ENCODE results near the gene MB.
A peak's percentile ranks its signal among the peaks of the same experiment; 100 is the strongest.

The MB gene

DNA sequence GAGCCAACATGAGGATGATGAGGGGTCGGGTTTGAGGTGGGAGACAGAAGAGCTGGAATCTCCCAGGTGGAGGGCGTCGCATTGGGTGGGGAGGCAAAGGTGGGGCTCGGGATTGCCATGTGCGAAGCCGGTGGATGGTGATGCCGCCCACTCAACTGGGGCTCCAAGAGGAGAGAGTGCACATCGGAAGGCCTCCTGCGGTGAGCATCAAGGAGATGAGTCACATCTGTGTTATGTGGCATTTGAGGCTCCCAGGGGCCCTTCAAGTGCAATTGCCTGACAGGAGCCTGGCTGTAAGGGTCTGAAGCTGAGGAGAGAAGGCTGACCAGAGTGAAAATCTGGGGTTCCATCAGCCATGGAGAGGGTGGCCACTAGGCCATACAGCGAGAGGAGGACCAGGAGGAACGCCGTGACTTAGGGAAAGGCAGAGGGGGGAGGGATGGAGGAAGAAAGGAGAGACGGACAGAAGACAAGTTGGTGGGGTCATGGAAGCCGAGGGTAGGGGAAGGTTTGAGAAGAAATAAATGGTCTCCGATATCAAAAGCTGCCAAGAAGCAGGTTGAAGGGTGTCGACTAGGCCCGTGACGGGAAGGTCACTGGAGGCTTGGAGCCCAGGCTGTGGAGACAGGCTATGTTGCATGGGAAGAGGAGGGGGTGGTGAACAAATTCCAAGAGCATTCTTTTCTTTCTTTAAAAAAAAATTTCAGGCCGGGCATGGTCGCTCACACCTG, 55.2 kb downstream of the MB start (continued):
- TF ChIP-seq, protein P1, sequence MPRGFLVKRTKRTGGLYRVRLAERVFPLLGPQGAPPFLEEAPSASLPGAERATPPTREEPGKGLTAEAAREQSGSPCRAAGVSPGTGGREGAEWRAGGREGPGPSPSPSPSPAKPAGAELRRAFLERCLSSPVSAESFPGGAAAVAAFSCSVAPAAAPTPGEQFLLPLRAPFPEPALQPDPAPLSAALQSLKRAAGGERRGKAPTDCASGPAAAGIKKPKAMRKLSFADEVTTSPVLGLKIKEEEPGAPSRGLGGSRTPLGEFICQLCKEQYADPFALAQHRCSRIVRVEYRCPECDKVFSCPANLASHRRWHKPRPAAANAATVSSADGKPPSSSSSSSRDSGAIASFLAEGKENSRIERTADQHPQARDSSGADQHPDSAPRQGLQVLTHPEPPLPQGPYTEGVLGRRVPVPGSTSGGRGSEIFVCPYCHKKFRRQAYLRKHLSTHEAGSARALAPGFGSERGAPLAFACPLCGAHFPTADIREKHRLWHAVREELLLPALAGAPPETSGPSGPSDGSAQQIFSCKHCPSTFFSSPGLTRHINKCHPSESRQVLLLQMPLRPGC (tag by site-specific recombination; IDR thresholded peaks at IDR 0.05), result peak; percentile 83
- TF ChIP-seq ZNF2 (tag by site-specific recombination; IDR thresholded peaks at IDR 0.05) (no peak), ZNF184 (tag by site-specific recombination; IDR thresholded peaks at IDR 0.05) (no peak), ZNF341 (tag by site-specific recombination; IDR thresholded peaks at IDR 0.05; ENCODE audit: low read depth) (peak; percentile 60), ZNF664 (tag by site-specific recombination; IDR thresholded peaks at IDR 0.05) (no peak), ZBTB21 (tag by site-specific recombination; IDR thresholded peaks at IDR 0.05) (peak; percentile 60), ZNF629 (tag by site-specific recombination; IDR thresholded peaks at IDR 0.05) (peak; percentile 84), ZNF23 (tag by site-specific recombination; IDR thresholded peaks at IDR 0.05; ENCODE audit: borderline replicate concordance) (no peak), MYNN (tag by site-specific recombination; IDR thresholded peaks at IDR 0.05; ENCODE audit: borderline replicate concordance) (no peak), ZNF544 (tag by site-specific recombination; IDR thresholded peaks at IDR 0.05) (no peak), ZNF121 (tag by site-specific recombination; IDR thresholded peaks at IDR 0.05) (no peak), REPIN1 (tag by site-specific recombination; IDR thresholded peaks at IDR 0.05; ENCODE audit: low read depth) (no peak), ZNF548 (tag by site-specific recombination; IDR thresholded peaks at IDR 0.05) (no peak), ZNF654 (tag by site-specific recombination; IDR thresholded peaks at IDR 0.05; ENCODE audit: low read depth) (no peak), SP7 (tag by site-specific recombination; IDR thresholded peaks at IDR 0.05) (peak; percentile 88), SCRT2 (tag by site-specific recombination; IDR thresholded peaks at IDR 0.05) (no peak), KLF7 (tag by site-specific recombination; IDR thresholded peaks at IDR 0.05; ENCODE audit: borderline replicate concordance) (no peak), ZFHX2 (tag by site-specific recombination; conservative IDR thresholded peaks at IDR 0.05) (peak; percentile 92), ZNF155 (tag by site-specific recombination; IDR thresholded peaks at IDR 0.05) (no peak), FEZF1 (tag by site-specific recombination; IDR thresholded peaks at IDR 0.05) (peak; percentile 62; the same call in 1 of the 2 replicates), MEIS1 (CRISPR knock-in tag; IDR thresholded peaks at IDR 0.05; ENCODE audit: borderline replicate concordance) (no peak), ZNF670 (tag by site-specific recombination; IDR thresholded peaks at IDR 0.05; ENCODE audit: low read depth) (no peak), ZNF174 (tag by site-specific recombination; IDR thresholded peaks at IDR 0.05) (no peak), ZNF223 (tag by site-specific recombination; IDR thresholded peaks at IDR 0.05) (no peak), WT1 (tag by site-specific recombination; IDR thresholded peaks at IDR 0.05) (no peak), EGR2 (tag by site-specific recombination; IDR thresholded peaks at IDR 0.05; ENCODE audit: low read depth) (peak; percentile 89), GLIS2 (tag by site-specific recombination; IDR thresholded peaks at IDR 0.05) (peak; percentile 63), ZBTB17 (tag by site-specific recombination; IDR thresholded peaks at IDR 0.05) (peak; percentile 54; the same call in 1 of the 2 replicates), ZNF624 (tag by site-specific recombination; IDR thresholded peaks at IDR 0.05) (no peak), ZNF112 (tag by site-specific recombination; IDR thresholded peaks at IDR 0.05) (no peak), OSR2 (tag by site-specific recombination; IDR thresholded peaks at IDR 0.05) (peak; percentile 60)
- TF ChIP-seq, protein P2, sequence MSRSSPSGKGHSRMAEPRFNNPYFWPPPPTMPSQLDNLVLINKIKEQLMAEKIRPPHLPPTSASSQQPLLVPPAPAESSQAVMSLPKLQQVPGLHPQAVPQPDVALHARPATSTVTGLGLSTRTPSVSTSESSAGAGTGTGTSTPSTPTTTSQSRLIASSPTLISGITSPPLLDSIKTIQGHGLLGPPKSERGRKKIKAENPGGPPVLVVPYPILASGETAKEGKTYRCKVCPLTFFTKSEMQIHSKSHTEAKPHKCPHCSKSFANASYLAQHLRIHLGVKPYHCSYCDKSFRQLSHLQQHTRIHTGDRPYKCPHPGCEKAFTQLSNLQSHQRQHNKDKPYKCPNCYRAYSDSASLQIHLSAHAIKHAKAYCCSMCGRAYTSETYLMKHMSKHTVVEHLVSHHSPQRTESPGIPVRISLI (tag by site-specific recombination; IDR thresholded peaks at IDR 0.05), result no peak
- TF ChIP-seq, protein P3, sequence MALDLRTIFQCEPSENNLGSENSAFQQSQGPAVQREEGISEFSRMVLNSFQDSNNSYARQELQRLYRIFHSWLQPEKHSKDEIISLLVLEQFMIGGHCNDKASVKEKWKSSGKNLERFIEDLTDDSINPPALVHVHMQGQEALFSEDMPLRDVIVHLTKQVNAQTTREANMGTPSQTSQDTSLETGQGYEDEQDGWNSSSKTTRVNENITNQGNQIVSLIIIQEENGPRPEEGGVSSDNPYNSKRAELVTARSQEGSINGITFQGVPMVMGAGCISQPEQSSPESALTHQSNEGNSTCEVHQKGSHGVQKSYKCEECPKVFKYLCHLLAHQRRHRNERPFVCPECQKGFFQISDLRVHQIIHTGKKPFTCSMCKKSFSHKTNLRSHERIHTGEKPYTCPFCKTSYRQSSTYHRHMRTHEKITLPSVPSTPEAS (tag by site-specific recombination; IDR thresholded peaks at IDR 0.05), result no peak
- TF ChIP-seq, protein P4, sequence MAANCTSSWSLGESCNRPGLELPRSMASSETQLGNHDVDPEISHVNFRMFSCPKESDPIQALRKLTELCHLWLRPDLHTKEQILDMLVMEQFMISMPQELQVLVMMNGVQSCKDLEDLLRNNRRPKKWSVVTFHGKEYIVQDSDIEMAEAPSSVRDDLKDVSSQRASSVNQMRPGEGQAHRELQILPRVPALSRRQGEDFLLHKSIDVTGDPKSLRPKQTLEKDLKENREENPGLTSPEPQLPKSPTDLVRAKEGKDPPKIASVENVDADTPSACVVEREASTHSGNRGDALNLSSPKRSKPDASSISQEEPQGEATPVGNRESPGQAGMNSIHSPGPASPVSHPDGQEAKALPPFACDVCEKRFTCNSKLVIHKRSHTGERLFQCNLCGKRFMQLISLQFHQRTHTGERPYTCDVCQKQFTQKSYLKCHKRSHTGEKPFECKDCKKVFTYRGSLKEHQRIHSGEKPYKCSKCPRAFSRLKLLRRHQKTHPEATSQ (tag by site-specific recombination; IDR thresholded peaks at IDR 0.05), result no peak
- TF ChIP-seq, protein P5, sequence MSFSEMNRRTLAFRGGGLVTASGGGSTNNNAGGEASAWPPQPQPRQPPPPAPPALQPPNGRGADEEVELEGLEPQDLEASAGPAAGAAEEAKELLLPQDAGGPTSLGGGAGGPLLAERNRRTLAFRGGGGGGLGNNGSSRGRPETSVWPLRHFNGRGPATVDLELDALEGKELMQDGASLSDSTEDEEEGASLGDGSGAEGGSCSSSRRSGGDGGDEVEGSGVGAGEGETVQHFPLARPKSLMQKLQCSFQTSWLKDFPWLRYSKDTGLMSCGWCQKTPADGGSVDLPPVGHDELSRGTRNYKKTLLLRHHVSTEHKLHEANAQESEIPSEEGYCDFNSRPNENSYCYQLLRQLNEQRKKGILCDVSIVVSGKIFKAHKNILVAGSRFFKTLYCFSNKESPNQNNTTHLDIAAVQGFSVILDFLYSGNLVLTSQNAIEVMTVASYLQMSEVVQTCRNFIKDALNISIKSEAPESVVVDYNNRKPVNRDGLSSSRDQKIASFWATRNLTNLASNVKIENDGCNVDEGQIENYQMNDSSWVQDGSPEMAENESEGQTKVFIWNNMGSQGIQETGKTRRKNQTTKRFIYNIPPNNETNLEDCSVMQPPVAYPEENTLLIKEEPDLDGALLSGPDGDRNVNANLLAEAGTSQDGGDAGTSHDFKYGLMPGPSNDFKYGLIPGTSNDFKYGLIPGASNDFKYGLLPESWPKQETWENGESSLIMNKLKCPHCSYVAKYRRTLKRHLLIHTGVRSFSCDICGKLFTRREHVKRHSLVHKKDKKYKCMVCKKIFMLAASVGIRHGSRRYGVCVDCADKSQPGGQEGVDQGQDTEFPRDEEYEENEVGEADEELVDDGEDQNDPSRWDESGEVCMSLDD (tag by site-specific recombination; IDR thresholded peaks at IDR 0.05), result peak; percentile 67

Measured in HEK293 (cell line).